Subcutaneous abdominal adipose tissue (tissue), 5 donors: Measurements from ENCODE around the gene CLEC3A.
A peak's percentile ranks its signal among the peaks of the same experiment; 100 is the strongest.
"Not testable (repeated sequence)": the region's sequence is repeated elsewhere in the genome, so short reads cannot be mapped to it uniquely, and the experiment has no call there.

Source experiments
- H3K27ac ChIP-seq: one replicate; pipeline ENCODE4 v1.7.0; 2013; ENCODE audit warnings: low read depth, mild to moderate bottlenecking, inconsistent platforms, low read length, moderate library complexity
- H3K27me3 ChIP-seq, 5 donors: one replicate each; pipeline ENCODE4 v1.7.0; 2013; ENCODE audit warnings: low read length in 5 of 5, inconsistent platforms in 1 of 5; ENCODE audit not compliant: control insufficient read depth in 5 of 5, insufficient read depth in 4 of 5
- H3K36me3 ChIP-seq, 5 donors: one replicate each; pipeline ENCODE4 v1.7.0; 2013; ENCODE audit warnings: low read length in 5 of 5; ENCODE audit not compliant: control insufficient read depth in 5 of 5, insufficient read depth in 5 of 5
- H3K4me1 ChIP-seq, 5 donors: one replicate each; pipeline ENCODE4 v1.7.0; 2013; ENCODE audit warnings: low read length in 5 of 5, mild to moderate bottlenecking in 3 of 5, moderate library complexity in 1 of 5; ENCODE audit not compliant: control insufficient read depth in 5 of 5, insufficient read depth in 5 of 5
- H3K4me3 ChIP-seq, 5 donors: one replicate each; pipeline ENCODE4 v1.7.0; 2013; ENCODE audit warnings: low read length in 5 of 5, low read depth in 1 of 5
- H3K9ac ChIP-seq, 5 donors: one replicate each; pipeline ENCODE4 v1.7.0; 2013; ENCODE audit warnings: low read length in 5 of 5, mild to moderate bottlenecking in 4 of 5, moderate library complexity in 3 of 5
- H3K9me3 ChIP-seq, 5 donors: one replicate each; pipeline ENCODE4 v1.7.0; 2013; ENCODE audit warnings: low read length in 5 of 5; ENCODE audit not compliant: control insufficient read depth in 5 of 5
- donor health status: healthy.
- donor health status: healthy.
- donor health status: healthy.
- donor health status: healthy.
- donor health status: healthy.

Gene CLEC3A, protein sequence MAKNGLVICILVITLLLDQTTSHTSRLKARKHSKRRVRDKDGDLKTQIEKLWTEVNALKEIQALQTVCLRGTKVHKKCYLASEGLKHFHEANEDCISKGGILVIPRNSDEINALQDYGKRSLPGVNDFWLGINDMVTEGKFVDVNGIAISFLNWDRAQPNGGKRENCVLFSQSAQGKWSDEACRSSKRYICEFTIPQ

DNA sequence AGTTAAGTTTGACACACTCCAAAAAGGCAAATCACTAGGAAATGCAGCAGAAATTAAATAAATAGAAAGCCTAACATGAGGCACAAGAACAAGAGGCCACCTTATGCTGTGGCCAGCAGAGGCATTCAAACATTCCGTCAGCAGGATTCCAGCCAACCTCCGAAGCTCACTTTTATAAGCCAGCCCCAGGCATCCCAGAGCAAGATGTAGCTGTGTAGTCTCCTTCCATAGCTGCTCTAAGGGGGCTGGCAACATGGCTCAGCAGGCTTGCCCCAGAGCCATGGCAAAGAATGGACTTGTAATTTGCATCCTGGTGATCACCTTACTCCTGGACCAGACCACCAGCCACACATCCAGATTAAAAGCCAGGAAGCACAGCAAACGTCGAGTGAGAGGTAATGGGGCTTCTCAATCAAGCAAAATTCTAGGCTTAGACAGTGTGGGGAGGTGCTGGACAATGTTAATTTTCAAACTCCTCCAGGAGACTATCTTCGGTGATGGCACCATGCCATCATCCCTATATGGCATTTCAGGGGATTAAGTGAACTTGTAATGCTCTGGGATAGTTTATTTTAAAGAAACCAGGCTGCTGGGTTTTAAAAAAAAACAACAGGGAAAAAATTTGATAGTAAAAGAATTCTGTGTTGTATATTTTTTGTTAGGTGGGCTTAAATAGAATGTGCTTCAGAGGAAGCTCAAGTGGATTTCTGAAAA lies at the start of gene CLEC3A:
Gene CLEC3A, plus strand, starts transcription at position 202 of the 714 bp plus-strand sequence. Its CDS starts 79 bp downstream, at position 281.
- H3K4me1 ChIP-seq: no peaks in the 10 kb centered on the region
- no peak within 1 kb of the TSS for H3K27ac ChIP-seq
- H3K36me3 ChIP-seq: no peaks in the 10 kb centered on the region
- H3K4me3 ChIP-seq: no peak within 1 kb of the TSS
- H3K9ac ChIP-seq: no peak within 1 kb of the TSS
- peaks cover 0 to 2% (median 0%) of the 10 kb centered on the region in 5 donors for H3K27me3 ChIP-seq
- H3K9me3 ChIP-seq: no peaks in the 10 kb centered on the region

DNA sequence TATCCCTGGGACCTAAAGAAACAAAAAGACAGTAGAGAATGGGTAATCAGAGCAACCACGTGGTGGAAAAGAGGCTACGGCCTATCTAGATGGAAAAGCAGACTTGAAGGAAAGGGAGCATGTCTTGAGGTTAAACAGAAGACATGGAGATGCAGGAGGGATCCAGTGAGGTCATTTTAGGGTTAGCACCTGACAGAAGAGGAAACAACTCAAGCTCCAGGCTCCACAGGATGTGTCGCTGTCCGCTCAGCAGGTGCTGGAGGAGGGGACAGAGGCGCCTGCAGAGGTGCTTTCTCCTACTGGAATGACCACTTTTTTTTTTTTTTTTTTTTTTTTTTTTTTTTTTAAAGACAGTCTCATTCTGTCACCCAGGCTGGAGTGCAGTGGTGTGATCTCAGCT lies 47.5 kb upstream of the CLEC3A start:
- H3K27ac ChIP-seq: no peak overlapping the region
- no peak overlapping the region for H3K9ac ChIP-seq
- no peak overlapping the region for H3K4me3 ChIP-seq
- no peaks in the 10 kb centered on the region for H3K9me3 ChIP-seq
- no peaks in the 10 kb centered on the region for H3K4me1 ChIP-seq
- no peaks in the 10 kb centered on the region for H3K36me3 ChIP-seq
- H3K27me3 ChIP-seq: peaks cover 0 to 5% (median 2%) of the 10 kb centered on the region in 5 donors

DNA sequence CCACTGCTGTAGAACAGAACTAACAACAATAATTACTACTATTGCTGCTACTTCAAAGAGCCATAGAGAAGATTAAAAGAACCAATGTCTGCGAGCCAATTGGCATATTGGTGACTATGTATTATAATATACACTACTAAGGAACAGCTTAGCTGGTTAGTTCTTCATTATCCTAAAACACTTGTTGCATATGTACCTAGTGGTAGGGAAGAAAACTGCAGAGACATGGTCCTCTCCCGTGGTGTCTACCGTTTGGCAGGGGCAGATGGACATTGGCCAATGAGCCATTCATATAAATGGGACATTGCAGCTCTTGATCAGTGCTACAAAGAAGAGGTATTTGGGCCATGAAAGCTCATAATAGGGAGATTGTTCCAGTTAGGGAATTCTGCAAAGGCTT lies 46.4 kb upstream of the CLEC3A start:
- Histone ChIP-seq H3K36me3 (no peaks in the 10 kb centered on the region), H3K27me3 (peaks cover 0 to 5% (median 2%) of the 10 kb centered on the region in 5 donors)

DNA sequence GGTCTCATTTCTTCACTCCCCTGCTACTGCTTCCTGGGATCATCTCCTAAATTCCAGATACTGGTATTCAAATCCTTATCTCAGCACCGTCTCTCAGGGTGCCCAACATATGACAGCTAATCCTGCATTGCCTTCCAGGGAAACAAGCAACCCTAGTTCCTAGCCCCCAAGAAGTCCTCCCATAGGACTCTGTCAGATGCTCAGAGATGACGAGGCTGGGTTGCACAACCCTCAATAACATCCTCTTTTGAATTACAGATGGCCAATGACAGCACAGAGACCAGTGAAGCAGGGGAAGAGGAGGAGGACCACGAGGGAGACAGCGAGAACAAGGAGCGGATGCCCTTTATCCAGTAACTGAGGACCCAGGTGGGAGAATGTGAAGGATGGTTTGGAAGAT lies 45.0 kb upstream of the CLEC3A start:
- Histone ChIP-seq H3K9ac (no peak overlapping the region), H3K27me3 (peaks cover 0 to 5% (median 0%) of the 10 kb centered on the region in 5 donors), H3K4me3 (no peak overlapping the region), H3K27ac (no peak overlapping the region), H3K4me1 (no peaks in the 10 kb centered on the region), H3K36me3 (no peaks in the 10 kb centered on the region), H3K9me3 (no peaks in the 10 kb centered on the region)

More for the DNA sequence above, 46.4 kb upstream of the CLEC3A start:
- no peaks in the 10 kb centered on the region for H3K9me3 ChIP-seq
- H3K4me1 ChIP-seq: no peaks in the 10 kb centered on the region
- H3K4me3 ChIP-seq: no peak overlapping the region
- no peak overlapping the region for H3K27ac ChIP-seq
- no peak overlapping the region for H3K9ac ChIP-seq

DNA sequence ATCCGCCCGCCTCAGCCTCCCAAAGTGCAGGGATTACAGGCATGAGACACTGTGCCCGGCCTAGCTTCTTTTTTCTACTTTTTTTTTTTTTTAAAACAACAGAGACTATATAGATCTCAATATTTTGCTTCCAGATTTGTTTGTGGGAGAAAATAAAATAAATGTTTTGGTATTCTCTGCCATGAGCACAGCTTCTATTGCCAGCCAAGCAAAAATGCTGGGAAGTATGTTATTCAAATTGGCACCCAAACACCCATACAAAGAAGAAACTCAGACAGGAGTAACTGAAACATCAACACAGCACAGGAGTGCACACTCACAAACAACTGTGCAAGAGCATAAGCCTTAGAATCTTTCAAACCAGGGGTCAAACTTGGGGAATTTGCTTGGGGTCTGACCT lies 37.2 kb upstream of the CLEC3A start:
- Histone ChIP-seq H3K9me3 (no peaks in the 10 kb centered on the region), H3K4me3 (no peak overlapping the region), H3K27me3 (peaks cover 0 to 11% (median 5%) of the 10 kb centered on the region in 5 donors), H3K36me3 (no peaks in the 10 kb centered on the region), H3K27ac (no peak overlapping the region), H3K9ac (no peak overlapping the region), H3K4me1 (peaks cover 0 to 3% (median 0%) of the 10 kb centered on the region in 5 donors)

DNA sequence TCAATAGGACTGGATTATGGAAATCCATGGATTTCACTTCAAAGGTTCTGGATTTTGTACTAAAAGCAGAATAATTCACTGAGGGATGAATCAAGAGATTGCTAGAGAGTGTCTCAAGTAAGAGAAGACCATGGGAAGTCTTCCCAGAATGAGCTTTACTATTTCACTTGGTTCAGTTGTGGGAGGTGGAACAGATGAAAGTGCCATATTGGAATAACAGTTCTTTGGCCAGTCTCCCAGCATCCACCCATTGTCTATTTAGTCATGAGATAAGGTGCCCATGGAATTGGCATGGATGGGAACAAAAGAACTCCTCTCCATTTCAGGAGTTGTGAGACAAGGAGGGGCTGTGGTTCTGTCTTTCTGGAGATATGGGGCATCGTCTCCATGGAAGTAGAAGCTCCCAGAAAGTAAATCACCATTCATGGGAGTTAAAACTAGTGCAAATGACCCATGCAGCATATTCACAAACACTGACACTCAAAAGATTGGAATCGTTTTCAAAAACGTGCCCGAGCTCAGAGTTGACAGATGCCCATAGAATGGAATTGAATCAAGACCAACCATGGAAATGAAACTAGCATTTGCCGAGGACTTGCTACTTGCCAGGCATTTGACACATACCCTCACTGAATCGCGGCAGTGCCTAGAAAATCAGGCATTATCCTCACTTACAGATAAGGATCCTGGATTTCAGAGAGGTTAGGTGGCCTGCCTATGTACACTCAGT lies 36.2 kb upstream of the CLEC3A start:
- H3K36me3 ChIP-seq: no peaks in the 10 kb centered on the region
- peaks cover 0 to 11% (median 5%) of the 10 kb centered on the region in 5 donors for H3K27me3 ChIP-seq
- no peak overlapping the region for H3K27ac ChIP-seq
- H3K9ac ChIP-seq: no peak overlapping the region
- no peaks in the 10 kb centered on the region for H3K9me3 ChIP-seq
- H3K4me1 ChIP-seq: peaks cover 0 to 3% (median 0%) of the 10 kb centered on the region in 5 donors
- H3K4me3 ChIP-seq: no peak overlapping the region

DNA sequence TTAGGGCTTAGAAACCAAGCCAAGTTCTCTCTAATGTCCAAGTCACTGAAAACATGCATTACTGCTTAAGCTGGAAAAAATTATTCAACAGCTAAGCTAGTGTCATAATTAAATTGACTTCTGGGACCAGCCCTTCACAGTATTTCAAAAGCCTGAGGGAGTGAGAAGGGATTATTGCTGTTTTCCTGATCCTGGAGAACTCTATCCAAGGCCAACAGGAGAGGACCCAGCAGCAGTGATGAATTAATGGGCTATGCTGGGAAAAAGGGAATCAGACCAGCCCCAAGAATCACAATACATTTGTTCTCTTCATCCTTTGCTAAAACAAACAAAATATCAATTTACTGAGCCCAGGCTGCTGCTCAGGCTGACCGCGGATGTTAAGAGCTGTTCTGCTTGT lies 34.5 kb upstream of the CLEC3A start:
- H3K4me1 ChIP-seq: peaks cover 0 to 3% (median 0%) of the 10 kb centered on the region in 5 donors
- H3K9ac ChIP-seq: no peak overlapping the region
- H3K9me3 ChIP-seq: no peaks in the 10 kb centered on the region
- H3K36me3 ChIP-seq: no peaks in the 10 kb centered on the region
- H3K4me3 ChIP-seq: no peak overlapping the region
- H3K27ac ChIP-seq: peak overlapping the region; percentile 30
- H3K27me3 ChIP-seq: peaks cover 0 to 11% (median 7%) of the 10 kb centered on the region in 5 donors

DNA sequence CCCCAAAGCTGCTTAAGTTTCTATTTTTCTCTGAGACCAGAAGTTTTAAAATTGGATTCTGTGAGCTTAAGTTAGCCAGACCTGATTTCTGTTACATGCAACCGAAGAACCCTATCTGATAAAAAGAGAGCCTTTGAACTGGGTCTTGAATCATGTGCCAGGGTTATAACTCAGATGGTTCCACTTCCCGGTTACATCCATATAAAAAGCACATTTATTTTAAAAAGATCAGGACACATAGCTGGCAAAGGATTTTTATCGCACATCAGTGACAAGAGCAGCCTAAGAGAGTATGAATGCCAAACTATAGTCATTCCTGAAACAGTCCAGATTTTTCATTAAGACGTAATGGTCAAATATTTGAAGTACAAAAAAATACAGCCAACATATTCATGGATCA lies 32.5 kb upstream of the CLEC3A start:
- no peak overlapping the region for H3K9ac ChIP-seq
- H3K36me3 ChIP-seq: no peaks in the 10 kb centered on the region
- no peak overlapping the region for H3K4me3 ChIP-seq

DNA sequence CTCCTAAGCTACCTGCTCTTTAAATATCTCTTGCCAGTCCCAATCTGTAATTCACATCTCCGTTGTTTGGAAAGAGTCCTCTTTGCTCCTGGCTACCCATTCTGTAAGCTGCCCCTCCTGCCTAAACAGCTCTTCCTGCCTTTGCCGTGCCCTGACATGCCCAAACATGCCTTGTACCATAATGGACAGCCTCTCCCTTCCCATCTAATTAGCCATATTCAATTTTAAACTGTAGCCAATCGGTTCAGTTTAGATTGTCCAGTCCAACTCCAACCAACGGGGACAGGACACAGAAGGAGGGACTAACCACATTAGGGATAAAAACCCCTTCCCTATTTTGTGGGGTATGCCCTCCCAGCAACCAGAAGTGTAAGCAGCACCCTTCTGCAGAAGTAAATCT lies 30.6 kb upstream of the CLEC3A start:
- no peak overlapping the region for H3K27ac ChIP-seq
- peaks cover 0 to 7% (median 4%) of the 10 kb centered on the region in 5 donors for H3K27me3 ChIP-seq
- H3K36me3 ChIP-seq: no peaks in the 10 kb centered on the region
- H3K9me3 ChIP-seq: peaks cover 0 to 11% (median 6%) of the 10 kb centered on the region in 5 donors
- no peak overlapping the region for H3K9ac ChIP-seq
- peaks cover 0 to 6% (median 0%) of the 10 kb centered on the region in 5 donors for H3K4me1 ChIP-seq
- H3K4me3 ChIP-seq: no peak overlapping the region

More for the DNA sequence above, 32.5 kb upstream of the CLEC3A start:
- Histone ChIP-seq H3K27ac (no peak overlapping the region), H3K4me1 (peaks cover 0 to 6% (median 0%) of the 10 kb centered on the region in 5 donors), H3K27me3 (peaks cover 0 to 8% (median 4%) of the 10 kb centered on the region in 5 donors), H3K9me3 (no peaks in the 10 kb centered on the region)

DNA sequence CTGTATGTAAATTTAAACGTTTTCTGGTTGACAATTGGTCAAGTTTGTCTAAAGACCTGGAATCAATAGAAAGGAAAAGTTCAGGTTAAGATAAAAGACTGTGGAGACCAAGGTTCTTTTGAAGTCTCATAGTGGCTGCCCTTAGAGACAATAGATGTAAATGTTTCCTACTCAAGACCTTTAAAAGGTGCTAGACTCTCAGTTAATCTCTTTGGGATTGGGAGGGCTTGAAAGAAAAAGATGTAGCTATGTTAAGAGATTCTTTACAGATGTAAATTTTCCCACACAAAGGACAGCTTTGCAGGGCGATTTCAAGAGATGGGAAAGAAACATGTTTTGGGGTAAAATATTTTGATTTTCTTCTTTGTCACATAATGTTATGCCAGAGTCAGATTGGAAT lies 30.0 kb upstream of the CLEC3A start:
- H3K36me3 ChIP-seq, H3K27ac ChIP-seq, H3K9ac ChIP-seq, H3K4me3 ChIP-seq, H3K4me1 ChIP-seq, H3K27me3 ChIP-seq: not testable (repeated sequence)
- peaks cover 0 to 11% (median 6%) of the 10 kb centered on the region in 5 donors for H3K9me3 ChIP-seq
